GM19438 (cell line): Measurements from ENCODE around the gene HTR4.
"Not testable (repeated sequence)": the region's sequence is repeated elsewhere in the genome, so short reads cannot be mapped to it uniquely, and the experiment has no call there.

Source experiments
- ATAC-seq: cut with Tn5 transposase; IDR thresholded peaks from one replicate; pipeline ENCODE4 v1.9.1; 2021; ENCODE audit warnings: low read depth; ENCODE audit not compliant: unreplicated experiment

Gene HTR4

GRCh38 chr5:148484651-148485050 is 169.7 kb downstream of the HTR4 start:
- ATAC-seq, result no peak

- no peak for ATAC-seq
These were observed 170.6 kb downstream of the HTR4 start for GRCh38 chr5:148483750-148484149.

DNA sequence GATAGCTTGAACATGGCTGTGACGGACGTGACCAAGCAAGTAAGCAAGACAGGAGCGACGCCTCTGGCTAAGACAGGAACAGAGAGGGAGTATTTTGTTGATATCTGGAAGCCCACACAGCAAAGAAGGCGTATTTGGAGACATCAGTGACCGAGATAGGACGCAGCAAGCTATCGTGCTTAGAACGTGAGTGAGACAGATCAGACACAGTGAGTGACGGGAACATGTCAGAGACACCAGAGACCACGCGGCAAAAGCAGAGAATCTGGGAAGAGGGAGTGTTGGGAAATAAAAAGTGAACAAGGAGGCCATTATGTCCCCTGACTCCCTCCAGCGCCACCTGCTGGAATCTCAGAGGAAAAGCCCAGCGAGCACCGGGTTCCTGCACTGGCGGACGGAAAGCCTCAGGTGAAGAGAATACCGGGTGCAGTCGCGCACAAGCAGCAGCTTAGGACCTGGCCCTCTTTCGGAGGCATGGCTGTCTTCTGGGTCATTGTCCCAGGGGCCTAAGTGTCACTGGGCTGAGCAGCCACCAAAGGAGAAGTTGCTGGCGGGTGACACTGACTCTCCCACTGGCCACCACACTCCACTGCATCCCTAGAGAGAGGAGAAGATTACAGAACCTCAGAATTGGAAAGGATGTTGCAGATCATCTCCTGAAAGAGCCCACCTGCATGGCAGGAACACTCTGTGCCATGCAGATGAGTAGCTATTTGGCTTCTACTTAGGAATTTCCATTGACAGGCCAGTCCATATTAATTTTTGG is 171.4 kb downstream of the HTR4 start:
- peak; percentile 92 for ATAC-seq

GRCh38 chr5:148482196-148482595 is 172.1 kb downstream of the HTR4 start:
- no peak for ATAC-seq

DNA sequence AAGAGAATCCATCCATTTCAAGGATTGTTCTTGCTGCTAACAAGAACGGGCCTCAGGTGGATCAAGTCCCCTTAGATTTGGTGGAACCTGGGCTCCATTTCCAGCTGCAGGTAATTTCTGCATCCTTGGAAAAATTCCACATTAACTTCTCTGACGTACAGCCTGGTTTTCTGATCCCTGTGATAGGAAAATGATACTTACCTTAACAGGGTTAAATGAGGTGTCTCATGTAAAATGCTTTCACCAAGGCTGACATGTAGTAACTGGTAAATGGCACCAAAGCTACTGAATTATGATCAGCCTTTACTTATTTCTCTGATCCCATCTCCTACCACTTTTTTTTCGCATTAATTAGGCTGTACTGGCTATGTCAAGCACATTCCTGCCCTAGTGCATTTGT is 176.9 kb downstream of the HTR4 start:
- no peak for ATAC-seq

DNA sequence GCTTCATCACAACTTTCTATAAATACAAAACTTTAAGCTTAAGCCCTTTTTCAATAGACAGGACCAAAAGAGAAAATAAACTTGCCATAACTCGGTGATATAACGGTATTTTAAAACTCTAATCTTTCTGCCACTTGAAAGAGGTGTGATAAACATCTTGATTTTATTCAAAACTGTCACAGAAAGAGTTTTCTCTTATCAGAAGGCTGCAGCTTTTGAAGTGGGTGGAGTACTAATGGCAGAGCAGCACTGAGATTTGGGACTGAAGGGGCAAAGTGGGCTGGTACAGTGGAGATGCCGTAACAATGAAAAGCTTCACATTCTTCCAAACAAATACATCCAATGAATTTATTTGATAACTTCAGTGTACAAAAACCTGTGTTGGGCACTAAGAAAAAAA is 178.0 kb downstream of the HTR4 start:
- ATAC-seq, result no peak

DNA sequence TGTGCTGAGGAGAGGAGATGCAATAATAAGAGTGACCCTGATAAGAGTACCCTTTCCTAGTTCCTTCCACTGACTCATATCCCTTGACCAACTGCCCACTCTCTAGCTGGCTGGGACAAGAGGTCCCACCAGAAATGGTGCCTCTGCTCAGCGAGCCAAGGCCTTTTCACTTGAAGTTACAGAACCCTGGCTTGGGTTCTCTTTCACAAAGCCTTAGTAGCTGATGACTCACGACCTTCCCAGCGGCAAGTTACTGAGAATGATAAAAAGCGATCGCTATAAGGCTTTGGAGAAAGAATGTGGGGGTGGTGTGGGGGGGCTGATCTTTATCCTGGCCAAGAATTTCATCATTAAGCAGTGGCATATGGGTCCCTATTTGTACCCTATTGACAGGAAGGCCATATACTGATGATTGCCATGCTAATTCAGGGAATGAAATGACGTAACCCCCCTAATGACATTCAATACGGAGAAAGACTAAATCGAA is 180.3 kb downstream of the HTR4 start:
- no peak for ATAC-seq

- ATAC-seq, result no peak
These were observed 182.9 kb downstream of the HTR4 start for GRCh38 chr5:148471379-148471778.

GRCh38 chr5:148469501-148469935 is 184.8 kb downstream of the HTR4 start:
- ATAC-seq, result no peak

DNA sequence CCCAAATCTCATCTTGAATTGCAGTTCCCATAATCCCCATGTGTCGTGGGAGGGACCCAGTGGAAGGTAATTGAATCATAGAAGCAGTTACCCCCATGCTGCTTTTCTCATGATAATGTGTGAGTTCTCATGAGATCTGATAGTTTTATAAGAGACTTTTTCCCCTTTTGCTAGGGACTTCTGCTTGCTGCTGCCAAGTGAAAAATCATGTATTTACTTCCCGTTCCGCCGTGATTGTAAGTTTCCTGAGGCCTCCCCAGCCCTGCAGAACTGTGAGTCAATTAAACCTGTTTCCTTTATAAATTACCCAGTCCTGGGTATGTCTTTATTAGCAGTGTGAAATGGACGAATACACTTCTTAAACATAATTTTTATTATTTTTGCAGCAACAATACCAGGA is 185.6 kb downstream of the HTR4 start:
- not testable (repeated sequence) for ATAC-seq

DNA sequence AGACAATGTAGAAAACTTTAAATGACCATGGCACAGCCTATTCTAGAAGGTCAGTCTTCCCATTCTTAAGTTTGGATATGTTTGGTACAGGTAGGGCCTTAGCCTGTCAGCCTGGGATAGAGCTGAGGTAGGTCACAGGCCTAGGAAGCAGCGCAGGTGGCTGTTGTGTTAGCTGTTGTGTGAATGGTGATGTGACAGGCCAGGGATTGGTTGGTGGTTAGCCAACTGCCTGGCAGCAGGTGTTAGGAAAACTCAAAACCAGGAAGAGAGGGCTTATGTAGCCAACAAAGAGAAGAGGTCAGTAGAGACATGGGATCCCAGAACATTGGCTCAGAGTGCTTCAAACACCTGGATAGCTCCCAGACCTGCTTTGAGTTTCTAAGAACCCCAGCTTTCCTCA is 186.4 kb downstream of the HTR4 start:
- no peak for ATAC-seq

DNA sequence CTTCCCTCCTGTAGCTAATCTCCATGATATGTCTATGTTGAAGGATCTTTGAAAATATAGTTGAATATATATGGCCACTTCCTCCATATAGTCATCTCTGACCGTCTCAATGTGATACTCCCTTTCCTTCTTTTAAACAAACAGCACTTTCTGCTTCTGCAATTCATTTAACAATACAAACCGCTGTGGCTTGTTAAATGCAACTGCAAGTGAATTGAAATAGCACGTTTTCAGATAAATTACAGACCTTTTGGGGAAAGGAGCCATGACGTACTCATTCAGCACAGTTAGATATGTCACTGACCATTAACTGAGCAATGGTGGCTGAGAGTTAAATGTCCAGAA is 188.1 kb downstream of the HTR4 start:
- no peak for ATAC-seq

- ATAC-seq, result no peak
These were observed 188.7 kb downstream of the HTR4 start for GRCh38 chr5:148465381-148466235.

DNA sequence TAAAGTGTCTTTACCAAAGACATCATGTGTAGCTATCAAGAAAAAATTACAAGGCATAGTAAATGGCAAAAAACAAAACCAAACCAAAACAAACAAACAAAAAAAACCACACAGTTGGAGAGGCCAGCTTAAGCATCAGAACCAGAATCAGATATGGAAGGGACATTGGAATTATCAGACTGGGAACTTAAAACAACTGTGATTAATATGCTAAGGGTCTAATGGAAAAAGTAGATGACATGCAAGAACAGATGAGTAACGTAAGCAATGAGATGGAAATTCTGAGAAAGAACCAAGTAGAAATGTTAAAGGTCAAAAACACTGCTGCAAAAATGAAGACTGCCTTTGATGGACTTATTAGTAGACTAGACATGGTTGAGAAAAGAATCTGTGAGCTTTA is 194.7 kb downstream of the HTR4 start:
- no peak for ATAC-seq

- ATAC-seq, result no peak
These were observed 196.1 kb downstream of the HTR4 start for GRCh38 chr5:148458036-148458888.

DNA sequence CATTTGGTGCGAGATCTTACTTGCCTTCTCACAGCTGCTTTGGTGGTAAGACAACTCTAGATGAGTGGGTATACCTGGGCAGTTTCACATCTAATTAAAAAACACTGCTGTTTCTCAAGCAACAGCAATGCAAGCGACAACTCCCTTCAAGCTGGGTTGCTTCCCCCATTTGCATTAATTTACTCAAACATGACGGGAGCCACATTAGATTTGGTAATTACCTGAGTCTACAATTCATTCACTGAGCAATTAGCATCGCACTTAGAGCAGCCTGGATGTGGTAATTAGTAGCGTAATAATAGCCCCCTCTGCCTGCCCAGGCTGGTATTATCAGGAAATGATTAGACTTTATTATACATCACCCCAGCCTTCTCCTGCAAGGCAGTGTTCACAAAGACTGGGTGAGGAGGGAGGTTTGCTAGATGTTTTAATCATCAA is 197.1 kb downstream of the HTR4 start:
- no peak for ATAC-seq

- ATAC-seq, result no peak
These were observed 199.1 kb downstream of the HTR4 start for GRCh38 chr5:148455185-148455584.

DNA sequence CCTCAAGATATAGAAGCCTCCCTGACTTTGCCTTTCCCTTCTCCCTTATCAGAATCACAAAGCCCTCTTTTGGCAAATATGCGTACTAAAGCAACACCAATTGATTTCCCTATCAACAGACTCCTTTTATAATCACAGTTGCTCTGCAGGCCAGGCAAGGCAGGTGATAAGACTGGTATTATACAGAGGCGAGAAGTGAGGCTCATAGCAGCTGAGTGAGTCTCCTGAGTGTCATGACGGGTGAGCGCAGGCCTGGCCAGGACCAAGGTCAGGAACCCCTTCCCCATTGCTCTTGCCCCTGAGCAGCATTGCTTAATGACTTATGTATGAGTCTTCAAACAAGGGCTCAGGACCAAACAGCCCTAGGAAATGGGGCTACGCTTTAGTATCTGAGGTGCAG is 199.8 kb downstream of the HTR4 start:
- no peak for ATAC-seq

DNA sequence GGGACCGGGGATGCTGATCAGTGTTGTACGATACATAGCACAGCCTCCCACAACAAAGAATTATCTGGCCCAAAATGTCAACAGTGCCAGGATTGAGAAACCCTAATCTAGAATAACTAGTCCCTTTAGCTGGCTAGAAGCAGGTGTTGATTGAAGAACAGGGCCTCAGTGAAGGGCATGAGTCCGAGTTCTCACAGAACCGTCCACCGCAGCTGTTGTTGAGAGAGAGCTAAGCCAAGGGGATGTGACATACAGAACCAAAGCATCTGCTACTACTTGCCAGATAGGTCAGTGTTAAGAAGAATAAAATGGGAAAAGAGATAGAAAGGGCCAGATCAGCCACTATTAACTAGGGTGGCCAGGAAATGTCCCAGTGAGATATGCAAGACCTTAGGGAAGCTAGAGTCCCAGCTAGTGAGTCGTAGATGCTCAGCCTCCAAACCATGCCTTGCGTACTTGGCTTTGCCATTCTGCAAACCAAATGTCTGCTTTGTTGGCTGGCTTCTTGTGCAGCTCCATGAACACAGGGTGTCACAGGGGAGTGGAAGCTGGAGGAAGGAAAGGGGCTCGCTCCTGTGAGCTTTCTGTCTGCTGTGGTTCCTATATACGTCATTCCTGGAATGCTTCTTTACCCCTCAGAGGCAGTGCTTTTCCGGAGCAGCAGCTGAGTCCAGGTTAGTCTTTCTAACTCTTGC is 201.7 kb downstream of the HTR4 start:
- no peak for ATAC-seq

GRCh38 chr5:148446611-148447010 is 207.7 kb downstream of the HTR4 start:
- ATAC-seq, result no peak
